Activated CD4-positive, alpha-beta T cell treated with anti-CD3 and anti-CD28 coated beads, Interleukin-2, Interleukin-4, amounts not matched to agents 100 ng/mL and 50 ng/mL, durations not matched to agents 16 hours and 8 hours (primary cell): ENCODE data around the gene PANX1.
A peak's percentile ranks its signal among the peaks of the same experiment; 100 is the strongest.
"Not testable (repeated sequence)": the region's sequence is repeated elsewhere in the genome, so short reads cannot be mapped to it uniquely, and the experiment has no call there.

Source experiments
- DNase-seq: peaks from one replicate; pipeline ENCODE4 v3.0.0-alpha.2; 2020; ENCODE audit warnings: low spot score

Gene PANX1

GRCh38 chr11:94128746-94129511 lies at the start of gene PANX1:
Gene PANX1 (plus strand): TSS chr11:94128841. CDS start chr11:94129313, 472 bp downstream.
- DNase-seq: peak; percentile 73

GRCh38 chr11:94084164-94084563 lies 44.5 kb upstream of the PANX1 start:
- no peak for DNase-seq

- no peak for DNase-seq
These were observed 39.7 kb upstream of the PANX1 start for GRCh38 chr11:94088906-94089305.

- DNase-seq: no peak
These were observed 39.3 kb upstream of the PANX1 start for GRCh38 chr11:94089341-94089740.

GRCh38 chr11:94090401-94090800 lies 38.2 kb upstream of the PANX1 start:
- DNase-seq: no peak

GRCh38 chr11:94091091-94091490 lies 37.5 kb upstream of the PANX1 start:
- DNase-seq: no peak

- no peak for DNase-seq
These were observed 28.4 kb upstream of the PANX1 start for GRCh38 chr11:94100253-94100652.

GRCh38 chr11:94103471-94103870 lies 25.2 kb upstream of the PANX1 start:
- no peak for DNase-seq

GRCh38 chr11:94104734-94105133 lies 23.9 kb upstream of the PANX1 start:
- DNase-seq: no peak

GRCh38 chr11:94106716-94107115 lies 21.9 kb upstream of the PANX1 start:
- no peak for DNase-seq

GRCh38 chr11:94107363-94107762 lies 21.3 kb upstream of the PANX1 start:
- no peak for DNase-seq

- no peak for DNase-seq
These were observed 17.4 kb upstream of the PANX1 start for GRCh38 chr11:94111241-94111640.

- DNase-seq: no peak
These were observed 17.0 kb upstream of the PANX1 start for GRCh38 chr11:94111660-94112059.

- no peak for DNase-seq
These were observed 16.3 kb upstream of the PANX1 start for GRCh38 chr11:94112206-94112953.

- DNase-seq: no peak
These were observed 11.5 kb upstream of the PANX1 start for GRCh38 chr11:94117197-94117574.

- DNase-seq: no peak
These were observed 10.8 kb upstream of the PANX1 start for GRCh38 chr11:94117871-94118270.

GRCh38 chr11:94119676-94120075 lies 9.0 kb upstream of the PANX1 start:
- DNase-seq: not testable (repeated sequence)

GRCh38 chr11:94120516-94120915 lies 8.1 kb upstream of the PANX1 start:
- not testable (repeated sequence) for DNase-seq

GRCh38 chr11:94120946-94121345 lies 7.7 kb upstream of the PANX1 start:
- no peak for DNase-seq

GRCh38 chr11:94125407-94126115 lies 3.1 kb upstream of the PANX1 start:
- no peak for DNase-seq

GRCh38 chr11:94127638-94128037 lies 1.0 kb upstream of the PANX1 start:
- no peak for DNase-seq

GRCh38 chr11:94128291-94128745 lies 323 bp upstream of the PANX1 start:
- no peak for DNase-seq
